ENCODE data around the gene KIF22.
"Not testable (repeated sequence)": the region's sequence is repeated elsewhere in the genome, so short reads cannot be mapped to it uniquely, and the experiment has no call there.

The KIF22 gene

GRCh38 chr16:29766571-29766970, 24.0 kb upstream of the KIF22 start:
- no peak for DNase-seq (ENCODE audit: low read depth)

- no peak for DNase-seq (ENCODE audit: low read depth)
These were observed 23.5 kb upstream of the KIF22 start for GRCh38 chr16:29767062-29767461.

DNA sequence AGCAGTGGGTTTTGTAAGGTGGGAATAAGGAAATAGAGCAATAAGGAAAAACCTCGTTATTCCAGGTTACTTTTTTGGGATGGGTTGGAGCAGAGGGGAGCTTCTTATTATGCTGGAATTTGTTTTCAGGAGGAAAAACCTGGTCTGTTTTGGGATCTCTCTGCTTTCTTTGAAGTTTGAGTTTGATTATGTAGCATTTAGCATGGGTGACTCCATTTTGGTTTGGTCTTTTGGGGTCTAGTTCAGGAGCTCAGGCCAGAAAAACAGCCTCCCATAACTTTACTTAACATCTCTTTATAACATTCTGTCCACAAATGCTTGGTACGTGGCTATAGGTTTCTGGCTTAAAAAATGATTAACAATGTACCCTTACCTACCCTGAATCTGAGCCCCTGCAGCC, 21.0 kb upstream of the KIF22 start:
- no peak for DNase-seq (ENCODE audit: low read depth)

- no peak for DNase-seq (ENCODE audit: low read depth)
These were observed 20.2 kb upstream of the KIF22 start for GRCh38 chr16:29770250-29770929.

- not testable (repeated sequence) for DNase-seq (ENCODE audit: low read depth)
These were observed 18.2 kb upstream of the KIF22 start for GRCh38 chr16:29772330-29772729.

DNA sequence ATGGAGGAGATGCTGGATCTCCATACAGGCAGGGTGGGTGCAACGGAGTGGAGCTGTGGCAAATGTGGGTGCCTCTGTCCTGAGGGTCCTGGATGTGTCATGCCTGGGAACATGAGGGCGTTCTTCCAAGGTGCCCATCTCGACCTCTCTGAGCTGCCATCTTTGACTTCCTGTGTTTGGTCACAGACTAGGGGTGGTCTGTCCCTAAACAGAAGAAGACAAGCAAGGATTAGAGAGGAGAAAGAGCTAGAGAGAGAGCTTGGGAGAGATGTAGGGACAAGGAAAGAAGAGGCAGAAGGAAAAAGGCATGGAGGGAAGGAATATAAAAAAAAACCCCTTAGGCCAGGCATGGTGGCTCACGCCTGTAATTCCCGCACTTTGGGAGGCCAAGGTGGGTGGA, 15.8 kb upstream of the KIF22 start:
- no peak for DNase-seq (ENCODE audit: low read depth)

DNA sequence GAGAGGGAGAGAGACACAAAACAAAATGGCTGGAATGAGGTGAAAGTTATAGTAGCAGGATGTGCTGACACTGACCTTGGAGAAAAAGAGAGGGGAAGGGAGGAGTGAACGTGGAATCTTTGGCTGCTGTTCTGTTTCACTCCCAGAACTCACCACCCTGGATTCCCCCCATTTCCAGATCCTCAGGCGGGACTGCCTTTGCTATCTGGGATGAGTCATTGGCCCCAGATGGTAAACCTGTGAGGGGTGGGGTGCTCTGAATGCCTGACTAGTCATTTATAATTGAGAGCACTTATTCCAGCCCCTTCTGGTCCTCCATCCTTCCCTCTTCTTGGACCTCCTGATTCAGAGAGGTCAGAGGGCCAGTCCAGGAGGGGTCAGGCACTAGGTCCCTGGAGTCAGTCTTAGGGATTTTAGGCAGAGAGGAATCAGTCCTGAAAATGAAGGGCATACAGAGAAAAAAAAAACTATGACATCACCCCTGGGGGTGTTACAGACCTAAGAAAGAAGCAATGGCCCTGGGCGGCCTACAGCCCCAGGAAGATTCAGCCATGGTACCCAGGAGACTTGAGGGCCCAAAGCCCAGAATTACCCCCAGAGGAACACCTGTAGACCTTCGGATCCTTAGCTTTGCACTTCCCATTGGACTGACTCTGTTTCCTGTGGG, 14.7 kb upstream of the KIF22 start:
- no peak for DNase-seq (ENCODE audit: low read depth)

DNA sequence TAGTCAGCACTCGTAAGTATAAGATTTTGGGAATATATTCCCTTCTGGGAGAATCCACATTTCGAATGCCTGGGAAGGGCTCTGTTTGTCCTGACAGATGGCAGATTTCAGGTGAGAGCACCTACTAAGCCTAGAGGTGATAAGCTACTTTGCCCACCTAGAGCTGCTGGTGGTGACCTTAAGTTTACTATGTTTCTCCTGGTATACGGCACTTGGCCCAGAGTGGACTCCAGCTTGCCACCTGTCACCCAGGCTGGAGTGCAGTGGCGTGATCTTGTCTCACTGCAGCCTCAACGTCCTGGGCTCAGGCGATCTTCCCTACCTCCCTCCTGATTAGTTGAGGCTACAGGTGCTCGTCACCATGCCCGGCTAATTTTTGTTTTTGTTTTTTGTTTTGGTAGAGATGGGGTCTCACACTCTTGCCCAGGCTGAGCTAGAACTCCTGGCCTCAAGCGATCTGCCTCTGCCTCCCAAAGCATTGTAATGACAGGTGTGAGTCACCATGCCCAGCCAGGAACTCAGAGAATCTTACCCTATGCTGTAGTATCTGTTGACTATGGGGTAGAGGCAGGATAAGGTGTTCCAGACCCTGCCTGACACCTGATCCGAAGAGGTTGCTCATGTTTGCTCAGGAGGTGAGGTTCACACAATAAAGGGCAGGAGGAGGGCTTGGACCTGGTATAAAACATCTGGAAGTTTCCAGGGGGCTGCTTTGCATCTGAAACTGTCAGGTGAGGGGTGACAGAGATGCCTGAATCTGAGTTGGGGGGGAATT, 12.8 kb upstream of the KIF22 start, which contains the start of gene ZG16:
ZG16 (plus strand) TSS at position 681 of the 775 bp plus-strand sequence. CDS start 1,011 bp downstream, outside the sequence.
- no peak for DNase-seq (ENCODE audit: low read depth)

DNA sequence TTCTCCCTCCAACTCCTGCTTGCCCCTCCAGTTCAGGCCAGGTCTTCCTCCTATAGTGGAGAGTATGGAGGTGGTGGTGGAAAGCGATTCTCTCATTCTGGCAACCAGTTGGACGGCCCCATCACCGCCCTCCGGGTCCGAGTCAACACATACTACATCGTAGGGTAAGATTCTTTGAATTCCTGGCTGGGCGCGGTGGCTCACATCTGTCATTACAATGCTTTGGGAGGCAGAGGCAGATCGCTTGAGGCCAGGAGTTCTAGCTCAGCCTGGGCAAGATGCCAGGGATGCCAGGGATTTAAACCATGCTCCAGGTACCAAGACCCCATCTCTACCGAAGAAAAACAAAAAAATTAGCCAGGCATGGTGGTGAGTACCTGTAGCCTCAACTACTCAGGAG, 11.1 kb upstream of the KIF22 start:
- no peak for DNase-seq (ENCODE audit: low read depth)

- not testable (repeated sequence) for DNase-seq (ENCODE audit: low read depth)
These were observed 7.2 kb upstream of the KIF22 start for GRCh38 chr16:29783094-29783953.

DNA sequence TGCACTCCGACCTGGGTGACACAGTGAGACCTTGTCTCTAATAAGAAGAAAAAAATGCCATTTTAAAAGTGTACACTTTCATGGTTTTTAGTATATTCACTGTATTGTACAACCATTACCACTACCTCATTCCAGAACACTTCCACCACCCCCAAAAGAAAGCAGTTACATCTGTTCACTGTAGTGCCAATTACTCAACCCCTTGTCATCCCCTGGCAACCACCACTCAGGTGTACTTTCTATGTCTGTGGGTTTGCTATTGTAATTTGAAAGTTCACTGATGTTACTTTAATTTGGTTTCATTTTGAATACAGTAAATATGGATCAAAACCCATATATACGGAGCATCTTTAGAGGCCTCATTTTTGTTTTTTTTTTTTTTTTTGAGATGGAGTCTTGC, 6.4 kb upstream of the KIF22 start:
- no peak for DNase-seq (ENCODE audit: low read depth)

- no peak for DNase-seq (ENCODE audit: low read depth)
These were observed 5.5 kb upstream of the KIF22 start for GRCh38 chr16:29784901-29785500.

DNA sequence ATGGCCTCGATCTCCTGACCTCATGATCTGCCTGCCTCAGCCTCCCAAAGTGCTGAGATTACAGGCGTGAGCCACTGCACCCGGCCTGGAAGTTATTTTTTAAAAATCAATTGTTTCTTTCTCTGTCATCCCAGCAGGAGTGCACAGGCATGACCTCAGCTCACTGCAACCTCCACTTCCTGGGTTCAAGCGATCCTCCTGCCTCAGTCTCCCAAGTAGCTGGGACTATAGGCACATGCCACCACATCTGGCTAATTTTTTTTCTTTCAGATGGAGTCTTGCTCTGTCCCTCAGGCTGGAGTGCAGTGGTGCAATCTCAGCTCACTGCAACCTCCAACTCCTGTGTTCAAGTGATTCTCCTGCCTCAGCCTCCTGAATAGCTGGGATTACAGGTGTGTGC, 3.4 kb upstream of the KIF22 start:
- not testable (repeated sequence) for DNase-seq (ENCODE audit: low read depth)

- no peak for DNase-seq (ENCODE audit: low read depth)
These were observed 772 bp upstream of the KIF22 start for GRCh38 chr16:29789775-29790182.

GRCh38 chr16:29790949-29791844, 646 bp downstream of the KIF22 start:
- no peak for DNase-seq (ENCODE audit: low read depth)

GRCh38 chr16:29791845-29792807, 1.6 kb downstream of the KIF22 start:
- no peak for DNase-seq (ENCODE audit: low read depth)

DNA sequence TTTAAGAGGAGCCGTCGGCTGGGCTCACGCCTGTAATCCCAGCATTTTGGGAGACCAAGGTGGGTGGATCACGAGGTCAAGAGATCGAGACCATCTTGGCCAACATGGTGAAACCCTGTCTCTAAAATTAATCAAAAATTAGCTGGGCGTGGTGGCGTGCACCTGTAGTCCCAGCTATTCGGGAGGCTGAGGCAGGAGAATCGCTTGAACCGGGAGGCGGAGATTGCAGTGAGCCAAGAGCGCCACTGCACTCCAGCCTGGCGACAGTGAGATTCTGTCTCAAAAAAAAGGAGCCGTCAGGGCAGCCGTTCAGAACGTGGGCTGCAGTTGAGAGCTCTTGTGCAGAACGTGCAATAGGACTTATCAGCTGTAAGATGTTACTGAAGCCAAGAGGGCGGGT, 2.6 kb downstream of the KIF22 start:
- not testable (repeated sequence) for DNase-seq (ENCODE audit: low read depth)

DNA sequence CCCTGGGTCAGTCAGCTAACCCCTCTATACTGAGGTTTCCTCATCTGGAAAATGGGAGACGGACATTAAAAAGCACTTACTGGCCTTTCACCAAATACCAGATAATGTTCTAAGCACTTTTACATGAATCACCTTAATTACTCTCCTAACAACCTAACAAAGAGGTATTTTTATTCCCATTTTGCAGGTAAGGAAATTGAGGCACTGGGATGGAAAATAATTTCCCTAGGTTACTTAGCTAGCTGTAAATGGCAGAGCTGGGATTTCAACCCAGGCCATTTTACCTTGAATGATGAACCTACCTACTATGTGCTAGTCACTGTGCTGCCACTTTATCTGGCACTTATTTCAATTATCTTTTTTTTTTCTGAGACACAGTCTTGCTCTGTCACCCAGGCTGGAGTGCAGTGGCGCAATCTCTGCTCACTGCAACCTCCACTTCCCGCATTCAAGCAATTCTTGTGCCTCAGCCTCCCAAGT, 3.7 kb downstream of the KIF22 start:
- no peak for DNase-seq (ENCODE audit: low read depth)

DNA sequence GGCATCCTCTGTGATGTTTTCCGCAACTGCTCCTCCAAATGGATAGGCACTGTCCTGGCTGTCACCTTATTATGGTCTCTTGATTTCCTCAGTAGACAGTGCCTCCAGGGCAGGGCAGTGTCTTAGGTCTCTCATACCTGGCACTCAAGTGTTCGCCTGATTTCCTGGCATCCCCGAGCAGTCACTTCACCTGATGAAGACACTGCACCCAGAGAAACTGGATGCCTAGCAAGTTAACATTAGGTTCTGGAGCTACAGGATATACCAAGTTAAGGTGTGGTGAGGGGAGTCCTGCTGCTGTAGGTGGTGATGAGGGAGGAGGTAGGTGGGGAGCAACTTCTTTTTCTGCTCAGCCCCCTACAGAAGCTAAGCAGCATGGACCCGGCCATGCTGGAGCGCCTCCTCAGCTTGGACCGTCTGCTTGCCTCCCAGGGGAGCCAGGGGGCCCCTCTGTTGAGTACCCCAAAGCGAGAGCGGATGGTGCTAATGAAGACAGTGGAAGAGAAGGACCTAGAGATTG, 11.9 kb downstream of the KIF22 start:
- no peak for DNase-seq (ENCODE audit: low read depth)
